Ramos (cell line): ENCODE data around the gene HSPA12B.

Experiments used
- in situ Hi-C: fragments of 300-500 bp; cut with MboI; formaldehyde crosslinking; loops from one replicate; pipeline ENCODE4 v1.14.3; 2022; ENCODE audit warnings: low sequenced_read_pairs; ENCODE audit not compliant: unreplicated experiment

HSPA12B gene

DNA sequence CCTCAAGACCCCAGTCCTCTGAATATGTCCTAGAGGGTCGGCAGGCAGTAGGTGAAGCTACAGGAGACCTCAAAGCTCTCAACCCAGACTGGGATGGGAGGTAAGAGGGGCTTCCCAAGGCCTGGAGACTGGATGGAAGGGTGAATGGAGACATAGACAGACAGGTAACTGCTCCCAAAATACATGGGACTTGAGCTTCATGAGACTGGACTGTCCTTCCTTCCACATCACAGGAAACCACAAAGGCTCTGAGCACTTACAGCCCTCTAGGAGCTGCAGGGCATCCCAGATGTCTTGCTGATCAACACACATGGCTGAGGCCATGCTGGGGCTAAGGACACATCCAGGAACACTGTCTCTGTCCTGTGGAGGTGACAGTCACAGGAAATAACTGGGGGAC, 11.6 kb downstream of the HSPA12B start:
- in situ Hi-C loops: no loop called here

DNA sequence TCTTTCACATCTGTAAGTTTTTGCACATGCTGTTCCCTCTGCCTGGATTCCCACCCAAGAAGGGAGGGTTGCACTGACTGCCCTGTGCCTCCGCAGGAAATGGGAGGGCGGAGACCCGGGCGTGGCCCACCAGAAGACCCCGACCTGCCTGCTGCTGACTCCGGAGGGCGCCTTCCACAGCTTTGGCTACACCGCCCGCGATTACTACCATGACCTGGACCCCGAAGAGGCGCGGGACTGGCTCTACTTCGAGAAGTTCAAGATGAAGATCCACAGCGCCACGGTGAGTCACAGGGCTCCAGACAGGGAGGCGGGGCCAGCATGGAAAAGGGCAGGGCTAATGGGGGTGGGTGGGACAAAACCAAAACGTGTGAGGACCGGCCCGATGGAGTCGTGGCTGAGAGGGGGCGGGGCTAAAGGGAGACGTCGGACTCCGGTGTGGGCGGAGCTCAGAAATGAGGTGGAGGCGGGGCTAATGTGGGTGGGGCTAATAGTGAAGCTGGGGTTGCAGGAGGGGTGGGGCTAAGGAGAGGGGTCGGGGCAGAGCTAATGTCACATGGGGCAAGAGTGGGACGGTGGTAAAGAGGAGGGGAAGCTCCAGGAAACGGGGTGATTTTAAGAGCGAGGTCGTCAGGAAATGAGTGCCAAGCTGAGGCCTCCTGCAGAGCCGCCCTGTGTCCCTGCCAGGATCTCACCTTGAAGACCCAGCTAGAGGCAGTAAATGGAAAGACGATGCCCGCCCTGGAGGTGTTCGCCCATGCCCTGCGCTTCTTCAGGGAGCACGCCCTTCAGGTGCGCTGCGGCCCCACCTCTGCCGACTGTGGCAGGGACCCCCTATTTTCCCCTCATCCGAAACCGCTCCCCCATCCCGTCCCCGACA, 12.6 kb downstream of the HSPA12B start:
- in situ Hi-C loops: no loop called here

DNA sequence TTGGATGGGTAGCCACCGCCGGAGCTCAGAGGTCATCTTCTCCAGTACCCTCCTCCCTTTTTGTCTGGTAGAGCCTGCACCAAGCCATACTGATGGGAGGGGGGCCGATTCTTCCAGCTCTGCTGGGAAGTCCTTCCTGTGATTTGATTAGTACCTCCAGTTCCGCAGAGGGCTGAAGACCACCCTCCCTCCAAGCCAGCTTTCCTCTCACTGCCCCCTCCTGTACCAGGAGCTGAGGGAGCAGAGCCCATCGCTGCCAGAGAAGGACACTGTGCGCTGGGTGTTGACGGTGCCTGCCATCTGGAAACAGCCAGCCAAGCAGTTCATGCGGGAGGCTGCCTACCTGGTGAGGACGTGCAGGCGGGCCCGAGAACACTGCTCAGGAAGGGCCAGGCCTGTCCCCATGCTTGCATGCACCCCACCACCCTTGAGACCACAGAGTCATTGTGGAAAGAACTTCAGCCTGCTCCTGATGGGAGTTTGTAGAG, 13.2 kb downstream of the HSPA12B start:
- in situ Hi-C loops: no loop called here

DNA sequence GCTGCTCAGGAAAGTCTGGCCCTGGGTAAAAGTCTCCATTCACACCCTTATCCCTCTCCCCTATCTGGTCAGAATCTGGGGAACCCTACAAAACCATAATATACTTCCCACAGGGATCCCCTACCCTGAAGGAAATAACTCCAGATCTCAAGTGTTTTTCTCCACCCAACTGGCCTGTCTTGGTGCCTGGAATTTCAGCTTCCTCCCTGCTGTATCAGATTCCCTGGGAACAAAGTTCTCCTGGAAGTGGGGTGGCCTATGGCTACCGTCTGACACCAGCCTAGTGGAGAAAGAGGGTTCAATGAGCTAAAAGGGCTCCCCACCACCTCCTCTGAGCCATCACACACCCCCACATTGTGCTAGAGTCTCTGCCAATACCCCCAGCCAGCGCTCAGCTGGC, 15.0 kb downstream of the HSPA12B start:
- in situ Hi-C loops: no loop called here

DNA sequence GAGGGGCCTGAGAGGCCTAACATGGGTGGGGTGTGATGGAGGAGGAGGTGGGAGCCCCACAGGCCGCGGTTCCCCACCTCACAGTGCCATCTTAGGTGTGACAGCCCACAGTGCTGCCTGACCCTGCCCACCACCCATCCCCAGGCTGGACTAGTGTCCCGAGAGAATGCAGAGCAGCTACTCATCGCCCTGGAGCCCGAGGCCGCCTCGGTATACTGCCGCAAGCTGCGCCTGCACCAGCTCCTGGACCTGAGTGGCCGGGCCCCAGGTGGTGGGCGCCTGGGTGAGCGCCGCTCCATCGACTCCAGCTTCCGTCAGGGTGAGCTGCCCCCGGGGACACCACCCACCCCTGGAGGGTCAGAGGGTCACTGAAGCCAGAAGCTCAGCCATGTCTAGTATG, 15.6 kb downstream of the HSPA12B start:
- in situ Hi-C loops: no loop called here

DNA sequence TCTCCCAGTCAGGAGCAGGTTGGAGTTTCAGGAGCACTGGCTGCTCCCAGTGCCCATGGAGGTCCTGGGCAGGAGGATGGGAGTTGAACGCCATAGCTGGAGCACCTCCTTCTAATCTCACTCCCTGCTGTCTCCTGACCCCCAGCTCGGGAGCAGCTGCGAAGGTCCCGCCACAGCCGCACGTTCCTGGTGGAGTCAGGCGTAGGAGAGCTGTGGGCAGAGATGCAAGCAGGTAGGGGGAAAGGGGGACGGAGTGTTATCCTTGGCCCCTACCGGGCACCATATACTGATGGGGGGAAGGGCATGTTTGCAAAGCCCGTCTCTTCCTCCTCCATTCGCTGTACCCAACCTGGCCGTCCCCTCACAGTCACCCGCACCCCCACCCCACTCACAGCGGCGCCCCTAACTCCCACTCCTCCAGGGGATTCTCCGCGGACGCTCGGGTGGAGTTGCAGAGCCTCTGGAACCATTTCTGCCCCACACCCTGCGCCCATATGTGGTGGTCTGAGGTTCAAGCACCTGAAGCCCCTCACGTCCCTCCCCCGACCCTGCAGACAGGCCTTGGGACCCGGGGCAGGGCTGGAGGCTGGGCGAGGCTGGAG, 16.7 kb downstream of the HSPA12B start:
- in situ Hi-C loops: no loop called here

DNA sequence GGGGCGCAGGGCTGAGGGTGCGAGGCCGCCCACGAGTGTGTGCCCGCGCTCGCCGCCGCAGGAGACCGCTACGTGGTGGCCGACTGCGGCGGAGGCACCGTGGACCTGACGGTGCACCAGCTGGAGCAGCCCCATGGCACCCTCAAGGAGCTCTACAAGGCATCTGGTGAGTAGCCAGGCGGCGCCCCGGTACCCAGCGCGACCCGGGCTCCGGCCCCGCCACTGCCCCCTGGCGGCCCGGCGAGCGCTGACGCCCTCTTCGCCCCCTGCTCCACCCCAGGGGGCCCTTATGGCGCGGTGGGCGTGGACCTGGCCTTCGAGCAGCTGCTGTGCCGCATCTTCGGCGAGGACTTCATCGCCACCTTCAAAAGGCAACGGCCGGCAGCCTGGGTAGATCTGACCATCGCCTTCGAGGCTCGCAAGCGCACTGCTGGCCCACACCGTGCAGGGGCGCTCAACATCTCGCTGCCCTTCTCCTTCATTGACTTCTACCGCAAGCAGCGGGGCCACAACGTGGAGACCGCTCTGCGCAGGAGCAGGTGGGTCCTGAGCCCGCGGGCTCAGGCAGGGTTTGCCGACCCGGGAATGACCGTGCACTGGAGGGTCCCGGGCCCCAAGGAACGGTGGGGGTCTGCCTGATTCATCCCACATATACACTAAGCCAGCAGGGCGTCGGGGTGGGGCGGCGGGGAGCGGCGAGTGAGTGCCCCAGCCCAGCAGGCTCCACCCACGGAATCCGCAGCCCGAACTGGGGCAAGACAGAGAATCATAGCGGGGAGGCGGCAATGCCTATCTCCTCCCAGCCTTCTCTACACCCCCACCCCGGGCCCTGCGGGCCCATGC, 17.4 kb downstream of the HSPA12B start:
- in situ Hi-C loops: no loop called here

DNA sequence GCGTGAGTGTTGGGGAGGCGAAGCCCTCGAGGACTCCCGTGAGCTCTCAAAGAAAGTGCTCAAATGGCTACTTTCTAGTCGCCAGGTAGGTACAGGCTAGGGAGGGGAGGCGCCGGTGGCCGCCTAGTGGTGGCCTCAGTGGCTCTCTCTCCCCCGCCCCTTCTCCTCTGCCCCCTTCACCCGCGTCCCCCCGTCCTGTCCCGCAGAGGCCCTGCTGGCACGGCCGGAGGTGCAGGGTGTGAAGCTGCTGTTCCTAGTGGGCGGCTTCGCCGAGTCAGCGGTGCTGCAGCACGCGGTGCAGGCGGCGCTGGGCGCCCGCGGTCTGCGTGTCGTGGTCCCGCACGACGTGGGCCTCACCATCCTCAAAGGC, 18.8 kb downstream of the HSPA12B start:
- in situ Hi-C loops: no loop called here

DNA sequence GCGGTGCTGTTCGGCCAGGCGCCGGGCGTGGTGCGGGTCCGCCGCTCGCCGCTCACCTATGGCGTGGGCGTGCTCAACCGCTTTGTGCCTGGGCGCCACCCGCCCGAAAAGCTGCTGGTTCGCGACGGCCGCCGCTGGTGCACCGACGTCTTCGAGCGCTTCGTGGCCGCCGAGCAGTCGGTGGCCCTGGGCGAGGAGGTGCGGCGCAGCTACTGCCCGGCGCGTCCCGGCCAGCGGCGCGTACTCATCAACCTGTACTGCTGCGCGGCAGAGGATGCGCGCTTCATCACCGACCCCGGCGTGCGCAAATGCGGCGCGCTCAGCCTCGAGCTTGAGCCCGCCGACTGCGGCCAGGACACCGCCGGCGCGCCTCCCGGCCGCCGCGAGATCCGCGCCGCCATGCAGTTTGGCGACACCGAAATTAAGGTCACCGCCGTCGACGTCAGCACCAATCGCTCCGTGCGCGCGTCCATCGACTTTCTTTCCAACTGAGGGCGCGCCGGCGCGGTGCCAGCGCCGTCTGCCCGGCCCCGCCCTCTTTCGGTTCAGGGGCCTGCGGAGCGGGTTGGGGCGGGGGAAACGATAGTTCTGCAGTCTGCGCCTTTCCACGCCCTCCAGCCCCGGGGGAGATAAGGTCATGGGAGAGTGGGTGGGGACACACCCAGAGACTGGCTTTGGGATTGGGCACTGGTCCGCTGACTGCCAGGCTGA, 19.3 kb downstream of the HSPA12B start:
- in situ Hi-C loops: no loop called here

DNA sequence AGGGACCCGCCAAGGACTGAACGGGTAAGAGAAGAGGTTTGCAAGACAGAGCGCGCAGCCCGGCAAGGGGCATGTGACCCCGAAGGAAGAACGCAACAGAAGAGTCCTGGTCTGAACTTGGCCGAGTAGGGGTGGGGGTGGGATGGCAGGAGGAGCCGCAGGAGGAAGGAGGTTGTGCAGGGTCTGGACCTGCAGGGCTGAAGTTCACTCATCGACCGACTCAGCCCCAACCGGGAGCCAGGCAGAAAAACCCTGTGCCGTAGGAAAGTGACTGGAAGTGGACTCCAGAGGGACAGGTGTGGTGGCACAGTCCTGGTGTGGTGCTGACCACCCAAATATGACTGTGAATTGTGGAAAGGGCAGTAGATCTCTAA, 19.9 kb downstream of the HSPA12B start:
- in situ Hi-C loops: no loop called here

DNA sequence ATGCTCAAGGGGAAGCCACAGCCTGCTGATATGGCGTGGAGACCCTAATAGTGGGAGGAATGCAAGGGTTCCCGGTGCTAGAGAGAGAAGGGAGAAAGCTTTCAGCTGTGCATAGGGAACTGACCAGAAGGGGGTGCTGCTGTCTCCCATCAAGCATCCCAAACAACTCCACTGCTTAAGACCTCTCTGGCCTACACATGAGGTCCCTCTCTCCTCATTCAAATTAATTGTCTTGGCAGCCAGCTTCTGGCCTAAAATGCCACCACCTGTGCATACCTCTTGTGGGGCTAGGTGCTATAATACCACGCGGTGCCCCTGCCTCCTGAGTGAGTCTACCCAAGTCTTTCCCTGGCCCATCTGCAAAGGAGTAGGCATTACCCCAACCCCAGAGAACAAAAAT, 20.6 kb downstream of the HSPA12B start:
- in situ Hi-C loops: no loop called here

DNA sequence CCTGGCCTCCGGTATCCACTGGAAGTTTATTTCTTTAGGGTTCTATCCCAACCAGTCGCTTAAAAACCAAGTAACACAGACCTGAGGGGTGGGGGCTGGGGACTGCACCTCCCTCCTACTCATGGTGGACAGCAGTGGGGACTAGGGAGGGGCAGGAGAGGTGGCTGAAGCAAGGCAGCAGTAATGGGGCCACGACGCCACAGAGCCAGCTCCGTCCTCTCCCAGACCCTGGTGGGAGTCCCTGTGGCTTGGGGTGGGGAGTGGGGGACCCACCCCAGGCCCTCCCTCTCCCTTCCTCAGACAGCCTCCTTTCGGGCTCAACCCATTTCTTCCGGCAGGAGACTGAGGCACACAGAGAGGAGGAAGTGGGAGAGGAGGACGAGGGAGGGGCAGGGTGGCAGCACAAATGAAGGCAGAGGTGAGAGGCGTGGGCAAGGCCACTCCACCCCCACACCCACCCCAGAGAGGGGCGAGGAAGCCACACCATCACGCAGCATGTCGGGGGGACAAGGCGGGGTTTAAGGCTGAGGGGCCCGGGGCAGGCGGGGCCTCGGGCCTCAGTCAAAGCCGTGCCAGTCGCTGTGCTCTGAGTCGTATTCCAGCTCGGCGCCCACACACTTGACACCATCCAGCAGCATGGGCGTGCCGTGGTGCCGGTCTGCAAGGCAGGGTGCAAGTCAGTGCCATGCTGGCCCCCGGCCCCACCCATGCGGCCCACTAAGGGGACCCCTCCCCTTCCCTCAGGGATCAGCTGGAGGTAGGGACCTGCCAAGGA, 21.2 kb downstream of the HSPA12B start:
- in situ Hi-C loops: no loop called here

DNA sequence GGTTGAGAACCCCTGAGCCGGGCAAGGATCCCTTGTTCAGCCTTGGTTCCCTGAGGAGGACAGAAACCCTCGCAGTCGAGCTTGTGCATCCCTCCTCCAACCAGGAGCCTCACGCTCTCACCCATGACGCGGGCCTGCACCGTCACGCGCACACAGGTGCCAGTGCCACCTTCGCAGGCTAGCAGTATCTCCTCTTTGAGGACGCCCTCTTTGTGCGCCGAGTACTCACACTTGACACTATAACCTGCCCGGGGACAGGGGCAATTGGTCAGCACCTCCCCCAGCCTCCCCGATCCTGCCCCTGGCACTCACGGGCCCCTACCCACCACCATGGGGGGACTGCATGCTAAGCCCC, 21.8 kb downstream of the HSPA12B start:
- in situ Hi-C loops: no loop called here

DNA sequence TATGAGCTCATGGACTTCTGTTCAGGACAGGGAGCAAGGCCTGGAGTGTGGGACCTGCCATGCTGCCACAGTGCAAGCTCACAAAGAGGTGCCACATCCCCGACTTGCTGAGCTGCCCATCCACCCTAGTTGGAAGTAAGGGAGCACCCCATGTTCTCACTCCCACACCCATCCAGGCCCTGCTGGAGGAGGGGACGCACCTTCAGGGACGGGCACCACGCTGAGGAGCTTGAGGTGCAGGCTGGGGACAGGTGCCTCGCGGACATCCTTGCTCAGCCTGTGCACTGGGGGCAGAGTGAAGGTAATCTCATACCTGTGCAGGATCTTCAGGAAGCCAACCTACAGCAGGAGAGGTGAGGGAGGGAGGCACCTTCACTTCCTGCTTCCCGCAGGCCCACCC, 22.8 kb downstream of the HSPA12B start:
- in situ Hi-C loops: no loop called here

DNA sequence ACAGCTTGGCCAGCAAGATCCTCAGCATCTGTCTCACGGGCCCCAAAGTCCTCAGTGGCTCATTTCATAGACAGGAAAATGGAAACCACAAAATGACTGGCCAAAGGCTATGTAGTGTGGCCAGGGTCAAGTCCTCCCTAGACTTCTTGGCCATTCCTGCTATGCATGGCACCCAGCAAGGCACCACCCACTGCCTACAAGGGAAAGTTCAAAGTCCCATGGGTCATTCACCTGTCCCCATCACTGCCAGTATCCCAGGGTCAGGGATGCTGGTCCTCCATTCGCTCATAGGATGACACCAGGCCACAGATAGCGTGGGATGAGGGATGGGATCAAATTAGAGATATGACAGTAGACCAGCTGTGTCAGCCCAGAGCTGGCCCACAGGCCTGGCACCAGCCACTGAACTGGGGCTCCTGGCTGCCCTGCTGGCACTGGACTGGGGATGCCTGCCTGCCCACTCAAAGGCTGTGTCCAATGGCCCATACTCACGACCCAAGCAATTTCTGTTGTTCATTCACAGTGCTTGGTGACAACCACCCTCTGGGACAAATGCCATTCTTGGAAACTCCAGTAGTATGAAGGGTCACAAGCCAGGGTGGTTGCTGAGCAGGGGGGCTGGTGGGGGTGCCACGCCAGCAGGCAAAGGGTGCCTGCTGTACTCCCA, 23.5 kb downstream of the HSPA12B start:
- in situ Hi-C loops: no loop called here

DNA sequence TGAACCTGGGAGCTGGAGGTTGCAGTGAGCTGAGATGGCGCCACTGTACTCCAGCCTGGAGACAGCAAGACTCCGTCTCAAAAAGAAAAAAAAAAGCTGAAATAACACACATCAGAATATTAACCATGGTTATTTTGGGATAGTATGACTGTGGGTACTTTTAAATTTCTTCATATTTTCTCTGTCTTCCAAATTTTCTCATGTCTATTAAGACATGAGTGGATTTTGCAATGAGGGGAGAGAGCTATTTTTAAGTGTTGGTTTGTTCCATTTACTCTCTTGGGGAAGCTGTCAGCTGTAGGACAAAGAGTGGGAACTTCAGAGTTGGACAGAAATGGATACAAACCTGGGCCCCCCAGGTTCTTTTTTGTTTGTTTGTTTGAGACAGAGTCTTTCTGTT, 24.8 kb downstream of the HSPA12B start:
- in situ Hi-C loops: no loop called here

DNA sequence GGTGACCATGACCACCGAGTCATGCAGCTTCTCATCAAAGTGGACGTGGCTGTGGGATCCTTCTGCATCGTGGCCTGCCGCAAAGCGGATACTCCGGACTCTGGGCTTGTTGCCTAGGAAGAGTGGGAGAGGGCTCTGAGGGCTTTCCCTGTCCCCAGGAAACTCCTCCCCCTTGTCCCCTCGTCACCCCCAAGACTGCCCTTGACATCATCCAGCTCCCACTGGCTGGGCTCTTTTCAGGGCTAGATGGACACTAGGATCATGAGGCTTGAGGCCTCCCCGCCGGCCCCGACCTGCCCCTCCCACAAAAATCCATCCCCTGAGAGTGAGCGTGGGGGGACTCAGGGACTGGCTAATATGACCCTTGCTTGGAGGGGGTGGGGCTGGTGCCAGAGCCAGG, 26.1 kb downstream of the HSPA12B start:
- in situ Hi-C loops: no loop called here

DNA sequence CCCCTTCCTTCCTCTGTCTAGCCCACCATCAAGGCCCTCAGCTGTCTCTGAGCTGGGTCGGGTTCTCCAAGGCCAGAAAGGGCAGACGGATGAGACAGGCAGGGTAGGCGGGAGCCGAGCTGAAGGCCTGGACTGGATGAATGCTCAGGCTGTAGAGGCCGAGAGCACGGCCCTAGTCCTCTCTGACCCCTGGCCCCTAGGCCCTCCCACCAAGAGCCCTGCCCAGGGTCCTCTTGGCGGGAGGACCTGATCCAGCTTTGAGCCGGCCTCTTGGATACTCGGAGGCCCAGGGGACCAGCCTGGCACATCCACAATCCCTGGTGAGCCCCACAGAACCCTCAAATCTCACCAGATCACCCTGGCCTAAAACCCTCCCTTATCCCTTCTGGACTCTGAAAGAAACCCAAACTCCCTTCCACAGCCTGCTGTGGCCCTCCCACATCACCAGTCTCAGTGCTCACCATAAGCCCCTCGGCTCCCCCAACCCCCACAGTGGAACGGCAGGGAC, 26.9 kb downstream of the HSPA12B start:
- in situ Hi-C loops: no loop called here

DNA sequence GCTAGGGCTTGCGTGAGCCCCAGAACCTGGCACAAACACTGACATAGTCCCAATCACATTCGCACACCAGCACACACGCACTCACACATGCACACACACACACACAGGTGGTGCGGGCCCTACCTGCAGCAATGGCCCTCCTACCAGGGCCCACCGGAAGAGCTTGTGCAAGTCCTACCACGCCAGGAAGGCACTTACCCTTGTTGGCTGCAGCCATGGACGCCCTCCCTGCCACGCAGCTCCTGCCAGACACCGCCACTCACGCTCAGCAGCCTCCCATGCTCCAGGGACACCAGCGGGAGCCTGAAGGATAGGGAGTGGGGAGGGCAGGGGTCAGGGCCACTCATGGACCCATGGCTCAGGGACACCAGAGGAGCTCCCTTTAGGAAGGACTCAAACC, 27.4 kb downstream of the HSPA12B start:
- in situ Hi-C loops: no loop called here
